Measurements from ENCODE around the gene ZNF367.

ZNF367 gene

DNA sequence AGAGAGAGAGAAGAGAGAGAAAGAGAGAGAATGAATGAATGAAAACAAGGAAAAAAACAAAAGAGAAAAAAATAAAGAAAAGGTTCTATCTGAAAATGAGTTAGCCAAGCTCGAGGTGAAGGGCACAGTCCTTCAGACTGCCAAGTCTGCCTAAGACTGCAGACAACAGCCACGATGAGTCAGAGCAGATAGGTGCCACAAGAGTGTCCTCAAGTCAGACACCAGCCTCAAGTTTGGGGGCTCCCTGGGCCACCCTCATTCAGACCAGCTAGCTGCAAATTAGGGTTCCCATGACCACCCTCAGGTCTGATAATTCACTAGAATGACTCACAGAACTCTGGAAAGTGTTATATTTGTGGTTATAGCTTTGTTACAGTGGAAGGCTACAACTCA is 17.9 kb upstream of the ZNF367 start:
- no peak for DNase-seq

DNA sequence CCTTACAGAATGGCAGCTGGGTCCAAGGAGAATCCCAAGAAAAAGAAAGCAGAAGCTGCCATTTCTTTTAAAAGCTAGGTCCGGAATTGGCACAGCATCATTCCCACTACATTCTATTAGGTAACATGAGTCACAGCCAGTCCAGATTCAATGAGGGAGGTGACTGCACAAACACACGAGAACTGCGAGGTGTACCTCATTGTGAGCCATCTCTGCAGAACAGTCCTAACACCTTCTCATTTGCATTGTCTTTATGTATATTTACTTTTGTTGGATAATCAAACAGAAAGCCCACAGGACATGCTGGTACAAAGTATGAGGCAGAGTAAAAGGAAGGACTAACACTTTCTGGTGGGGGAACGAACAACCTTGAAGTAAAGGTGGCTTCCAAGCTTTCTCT is 17.2 kb upstream of the ZNF367 start:
- no peak for DNase-seq

DNA sequence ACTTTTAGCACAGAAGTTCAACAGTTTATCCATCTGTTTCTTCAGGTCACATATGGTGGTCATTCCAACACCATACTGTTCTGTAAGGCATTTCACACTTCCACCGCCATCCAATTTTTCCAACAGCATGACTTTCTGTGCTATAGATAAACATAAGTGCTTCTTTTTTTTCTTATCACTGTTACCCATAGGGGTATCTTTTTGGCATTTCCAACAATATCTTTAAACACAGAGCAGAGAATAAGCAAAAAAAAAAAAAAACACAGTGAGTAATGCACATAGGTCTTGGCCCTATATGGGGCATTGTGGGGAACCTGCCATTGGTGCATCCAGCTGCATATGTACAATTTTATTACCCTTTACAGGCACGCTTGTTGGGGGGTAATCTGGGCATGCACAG is 12.2 kb upstream of the ZNF367 start:
- DNase-seq = no peak

DNA sequence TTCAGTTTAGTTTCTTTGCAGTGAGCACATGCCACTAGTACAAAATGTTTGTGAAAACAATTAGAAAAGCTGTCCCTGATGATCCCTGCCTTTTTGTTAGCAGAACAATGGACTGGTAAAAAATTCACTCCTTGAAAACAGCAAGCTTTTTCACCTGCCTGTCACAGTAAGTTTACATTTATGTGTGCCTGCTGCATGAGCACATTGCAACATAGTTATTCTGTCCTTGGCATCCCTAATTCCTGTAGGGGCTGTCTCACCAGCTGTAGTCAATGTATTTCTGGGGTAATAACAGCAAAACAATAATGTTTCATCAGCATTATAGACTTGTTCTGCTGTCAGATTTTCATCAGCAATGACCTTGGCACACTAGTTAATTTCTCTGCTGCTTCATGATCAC is 11.6 kb upstream of the ZNF367 start:
- DNase-seq = no peak

DNA sequence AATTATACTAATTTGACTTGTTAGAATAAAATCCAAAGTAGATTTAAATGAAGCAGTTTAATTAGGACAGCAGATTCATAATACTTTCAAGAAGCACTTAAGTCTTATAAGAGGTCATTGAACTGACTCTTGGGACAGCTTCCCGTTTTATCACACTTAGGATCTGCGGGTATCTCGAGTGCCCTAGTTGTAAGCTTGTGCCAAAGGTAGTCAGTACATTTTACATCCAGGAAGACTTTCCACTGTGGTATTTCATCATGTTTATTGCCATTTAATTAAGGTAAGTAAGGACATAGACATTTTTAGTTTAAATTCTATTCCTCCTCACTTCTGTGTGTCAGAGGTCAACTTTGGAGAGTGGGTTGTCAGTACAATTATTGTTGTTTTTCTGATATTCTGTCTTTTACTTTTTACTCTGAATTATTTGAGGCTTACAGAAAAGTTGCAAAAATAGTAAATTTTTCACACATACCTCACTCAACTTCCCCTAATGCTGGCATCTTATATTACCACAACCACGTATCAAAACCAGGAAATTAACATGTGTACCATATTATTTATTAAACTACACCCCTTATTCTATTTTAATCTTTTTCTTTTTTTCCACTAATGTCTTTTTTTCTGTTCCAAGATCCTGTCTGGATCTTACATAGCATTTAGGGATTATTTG is 7.5 kb upstream of the ZNF367 start:
- DNase-seq = no peak

DNA sequence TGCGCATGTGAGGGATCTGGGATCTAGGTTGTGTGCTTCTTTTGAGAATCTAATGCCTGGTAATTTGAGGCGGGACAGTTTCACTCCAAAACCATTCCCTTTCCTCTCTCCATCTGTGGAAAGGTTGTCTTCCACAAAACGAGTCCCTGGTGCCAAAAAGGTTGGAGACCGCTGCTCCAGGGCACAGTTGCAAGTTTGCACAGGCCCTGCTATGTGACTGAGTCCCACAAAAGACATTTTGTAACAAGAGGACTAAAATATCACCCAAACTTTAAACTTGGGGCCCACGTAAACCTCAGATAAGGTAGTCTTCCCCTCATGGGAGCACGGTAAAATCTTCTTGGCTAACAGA is 5.8 kb upstream of the ZNF367 start:
- DNase-seq = no peak

DNA sequence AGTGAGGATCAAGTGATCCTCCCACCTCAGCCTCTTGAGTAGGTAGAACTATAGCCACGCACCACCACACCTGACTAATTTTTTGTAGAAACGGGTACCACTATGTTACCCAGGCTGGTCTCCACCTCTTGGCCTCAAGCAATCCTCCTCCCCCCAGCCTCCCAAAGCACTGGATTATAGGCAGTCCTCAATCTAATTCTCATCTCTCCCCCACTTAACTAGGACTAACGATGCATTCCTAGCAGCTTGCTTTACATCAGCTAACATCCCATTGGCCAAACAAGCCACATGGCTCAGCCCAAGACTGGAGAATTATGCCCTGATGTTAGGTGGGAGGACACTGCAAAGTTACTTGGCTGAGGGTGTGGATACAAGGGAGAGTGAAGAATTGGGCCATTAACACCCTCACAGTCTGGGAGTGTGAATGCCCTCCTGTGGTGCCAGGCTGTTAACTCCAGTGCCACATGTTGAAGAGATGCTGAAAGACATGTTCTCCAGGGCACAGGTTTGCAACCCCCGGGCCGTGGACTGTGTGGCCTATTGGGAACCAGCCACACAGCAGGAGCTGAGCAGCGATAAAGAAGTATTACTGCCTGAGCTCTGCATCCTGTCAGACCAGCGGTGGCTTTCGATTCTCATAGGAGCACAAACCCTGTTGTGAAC is 5.3 kb upstream of the ZNF367 start:
- no peak for DNase-seq

DNA sequence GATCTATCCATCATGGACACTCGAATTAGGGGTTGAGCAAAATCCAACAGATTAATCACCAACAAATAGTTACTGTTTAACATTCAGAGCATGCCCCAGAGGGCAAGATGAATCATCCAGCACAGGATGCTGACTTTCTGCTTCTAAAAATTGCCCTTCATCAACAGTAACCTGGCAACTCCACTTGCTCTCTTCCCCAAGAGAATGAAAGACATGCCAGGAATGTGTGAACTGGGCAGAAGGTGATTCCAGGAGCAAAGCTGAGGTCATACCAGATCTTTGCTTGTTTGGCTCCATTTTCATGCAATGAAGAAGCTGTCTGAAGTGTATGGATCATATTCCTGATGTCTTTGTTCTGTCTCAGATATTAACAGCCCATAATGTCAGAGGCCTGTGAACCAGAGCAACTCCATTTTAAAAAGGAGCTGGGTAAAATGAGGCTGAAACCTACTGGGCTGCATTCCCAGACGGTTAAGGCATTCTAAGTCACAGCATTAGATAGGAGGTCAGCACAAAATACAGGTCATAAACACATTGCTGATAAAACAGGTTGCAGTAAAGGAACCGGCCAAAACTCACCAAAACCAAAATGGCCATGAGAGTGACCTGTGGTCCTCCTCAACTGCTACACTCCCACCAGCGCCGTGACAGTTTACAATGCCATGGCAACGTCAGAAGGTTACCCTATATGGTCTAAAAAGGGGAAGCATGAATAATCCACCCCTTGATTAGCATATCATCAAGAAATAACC is 2.5 kb upstream of the ZNF367 start:
- DNase-seq = peak; percentile 41 to 65

DNA sequence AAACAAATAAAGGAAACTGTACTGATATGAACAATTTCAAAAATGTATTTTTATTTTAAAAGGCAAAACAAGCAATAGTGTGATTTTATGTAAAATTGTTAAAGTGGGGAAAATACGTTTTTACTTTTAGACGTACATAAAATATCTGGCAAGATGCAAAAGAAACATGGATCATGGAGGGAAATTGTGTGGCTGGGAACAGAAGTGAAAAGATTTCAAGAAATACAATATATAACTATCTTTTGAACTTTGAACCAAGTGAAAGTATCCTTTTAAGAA is 1.5 kb upstream of the ZNF367 start:
- no peak for DNase-seq

DNA sequence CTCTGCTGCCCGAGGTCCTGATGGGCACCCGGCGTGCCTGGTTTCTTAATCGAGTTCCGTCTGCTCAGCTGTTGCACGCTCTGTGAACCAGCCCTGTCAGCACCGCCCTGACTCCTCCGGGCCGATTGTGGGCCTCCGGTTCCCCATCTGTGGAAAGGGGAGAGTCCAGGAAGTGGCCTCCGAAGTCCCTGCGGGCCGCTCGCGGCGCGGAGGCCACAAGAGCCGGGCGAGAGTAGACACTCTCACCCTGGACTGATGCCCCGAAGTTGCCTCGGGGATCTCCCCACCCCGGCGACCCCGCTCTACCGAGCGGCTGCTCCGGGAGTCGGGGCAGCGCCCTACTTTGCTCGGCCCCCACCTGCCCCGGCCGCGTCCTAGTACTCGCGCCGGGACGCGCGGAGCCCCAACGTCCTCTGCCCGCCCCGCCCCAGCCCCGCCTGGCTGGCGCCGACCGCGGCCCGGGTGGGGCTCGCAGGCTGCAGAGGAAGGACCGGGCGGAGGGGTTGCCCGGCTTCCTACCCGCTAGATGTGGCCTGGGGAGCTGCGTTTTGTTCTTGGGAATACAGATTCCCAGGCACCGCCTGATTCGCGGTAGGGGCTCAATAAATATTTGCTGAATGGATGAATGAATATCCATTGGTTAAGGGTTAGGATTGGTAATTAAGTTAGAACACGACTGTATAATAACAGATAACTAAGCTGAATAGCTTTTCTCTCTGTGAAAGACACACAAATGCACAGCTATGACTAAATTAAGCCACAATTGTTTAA is 935 bp upstream of the ZNF367 start:
- DNase-seq = peak; percentile 74 to 77

DNA sequence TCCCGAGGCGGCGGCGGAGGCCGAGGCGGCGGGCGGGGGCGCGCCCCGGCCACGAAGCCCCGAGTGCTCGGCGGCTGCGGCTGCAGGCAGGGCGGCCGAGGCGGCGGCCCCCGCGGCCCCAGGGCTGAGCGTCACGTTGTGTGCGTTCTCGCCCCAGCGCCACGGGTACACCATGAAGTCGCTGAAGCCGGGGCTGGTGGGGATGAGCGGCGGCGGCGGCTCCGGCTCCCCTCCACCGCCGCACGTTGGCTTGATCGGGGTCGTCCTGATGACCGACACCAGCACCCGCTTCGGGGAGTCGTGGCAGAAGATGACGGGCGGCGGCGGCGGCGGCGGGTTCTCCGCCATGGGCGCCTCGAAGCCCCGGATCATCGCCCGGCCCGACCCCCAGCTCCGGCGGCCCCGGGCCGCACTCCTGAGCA is 498 bp downstream of the ZNF367 start:
- no peak for DNase-seq

DNA sequence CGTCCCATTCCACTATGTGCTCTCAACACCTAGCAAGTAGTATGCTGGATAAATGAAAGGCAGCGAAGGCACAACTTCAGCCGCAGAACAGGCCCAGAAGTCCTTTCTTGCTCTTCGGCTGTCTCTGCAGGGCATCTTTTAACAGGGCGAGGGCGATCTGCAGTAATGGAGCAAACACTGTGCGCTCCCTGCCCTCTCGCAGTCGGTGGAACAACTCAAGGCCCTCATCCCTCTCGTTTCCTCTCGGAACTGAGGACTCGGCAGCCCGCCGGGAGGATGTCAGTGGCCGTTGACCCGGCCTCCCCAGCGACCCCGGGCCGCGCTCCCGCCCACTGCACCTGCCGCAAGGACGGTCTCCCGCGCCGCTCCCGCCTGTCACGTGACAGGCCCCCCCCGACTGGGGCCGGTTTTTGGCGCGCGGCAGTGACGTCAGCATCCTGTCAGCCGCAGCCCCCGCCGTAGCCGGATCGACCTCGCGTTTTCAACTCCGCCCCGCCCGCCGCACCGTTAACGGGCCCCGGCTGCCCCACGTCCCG is 1.1 kb downstream of the ZNF367 start:
- DNase-seq = peak; percentile 75 to 86

DNA sequence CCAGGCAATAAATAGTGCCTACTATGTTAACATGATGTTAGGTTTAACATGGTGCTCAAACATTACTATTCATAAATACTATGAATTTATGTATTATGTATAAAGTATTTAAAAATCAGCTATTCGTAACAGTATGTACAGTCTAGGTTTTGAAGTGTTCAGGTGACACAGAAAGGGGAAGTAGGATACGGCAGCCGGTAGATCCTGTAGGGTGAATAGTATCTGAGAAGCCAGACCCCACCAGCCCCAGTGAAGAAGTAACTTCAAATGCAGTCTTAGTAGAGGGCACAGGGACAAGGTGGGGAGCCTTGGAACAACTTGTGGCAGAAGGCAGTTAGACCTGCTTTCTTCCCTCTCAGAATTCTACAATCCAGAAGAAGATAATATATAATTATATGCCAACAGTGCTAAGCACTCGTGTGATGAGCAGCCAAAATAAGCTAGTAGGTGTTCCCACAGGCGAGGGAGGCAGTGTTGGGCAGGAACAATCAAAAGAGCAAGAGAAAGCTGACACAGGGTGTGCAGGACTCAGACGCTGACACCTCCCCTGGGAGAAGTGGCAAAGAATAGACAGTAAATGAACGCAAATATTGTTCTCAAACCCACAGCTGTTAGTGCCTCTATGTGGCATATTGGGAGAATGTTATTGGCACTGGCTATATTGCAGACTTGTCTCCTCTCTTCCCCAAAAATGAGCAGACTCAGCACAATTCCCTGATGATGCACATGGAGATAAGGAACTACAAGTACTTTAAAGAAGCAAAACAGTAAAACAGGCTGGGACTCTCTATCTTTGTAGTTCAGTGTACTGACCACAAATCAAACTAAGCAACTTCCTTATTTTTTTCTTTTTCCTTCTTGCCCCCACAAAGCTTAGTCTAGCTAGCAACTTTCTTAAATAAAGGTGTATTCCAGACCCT is 4.6 kb downstream of the ZNF367 start:
- peak; percentile 54 to 56 for DNase-seq

DNA sequence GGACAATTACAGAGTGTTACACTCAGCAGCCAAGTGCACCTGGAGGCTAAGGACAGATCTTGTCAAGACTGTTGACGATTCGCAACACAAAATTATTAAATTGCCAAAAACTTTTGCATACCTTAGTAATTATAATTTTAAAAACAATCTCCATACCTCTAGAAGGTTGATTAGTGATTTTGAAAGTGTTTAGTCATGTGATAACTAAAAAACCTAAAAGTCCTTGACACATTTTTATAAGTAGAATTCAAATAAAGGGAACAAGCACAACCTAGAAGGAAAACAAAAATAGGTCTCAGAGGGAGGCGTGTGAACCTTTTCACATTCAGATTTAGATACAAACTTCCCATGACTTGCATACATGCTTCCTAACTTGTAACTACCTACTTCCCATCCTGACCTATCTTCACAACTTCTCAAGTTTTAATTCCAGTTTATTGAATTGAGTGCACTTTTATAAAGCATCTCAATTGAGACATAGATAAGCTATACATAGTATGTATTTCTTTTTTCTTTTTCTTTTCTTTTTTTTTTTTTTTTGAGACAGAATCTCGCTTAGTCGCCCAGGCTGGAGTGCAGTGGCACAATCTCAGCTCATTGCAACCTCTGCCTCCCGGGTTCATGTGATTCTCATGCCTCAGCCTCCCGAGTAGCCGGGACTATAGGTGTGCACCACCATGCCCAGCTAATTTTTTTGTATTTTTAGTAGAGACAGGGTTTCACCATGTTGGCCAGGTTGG is 5.8 kb downstream of the ZNF367 start:
- DNase-seq = no peak

DNA sequence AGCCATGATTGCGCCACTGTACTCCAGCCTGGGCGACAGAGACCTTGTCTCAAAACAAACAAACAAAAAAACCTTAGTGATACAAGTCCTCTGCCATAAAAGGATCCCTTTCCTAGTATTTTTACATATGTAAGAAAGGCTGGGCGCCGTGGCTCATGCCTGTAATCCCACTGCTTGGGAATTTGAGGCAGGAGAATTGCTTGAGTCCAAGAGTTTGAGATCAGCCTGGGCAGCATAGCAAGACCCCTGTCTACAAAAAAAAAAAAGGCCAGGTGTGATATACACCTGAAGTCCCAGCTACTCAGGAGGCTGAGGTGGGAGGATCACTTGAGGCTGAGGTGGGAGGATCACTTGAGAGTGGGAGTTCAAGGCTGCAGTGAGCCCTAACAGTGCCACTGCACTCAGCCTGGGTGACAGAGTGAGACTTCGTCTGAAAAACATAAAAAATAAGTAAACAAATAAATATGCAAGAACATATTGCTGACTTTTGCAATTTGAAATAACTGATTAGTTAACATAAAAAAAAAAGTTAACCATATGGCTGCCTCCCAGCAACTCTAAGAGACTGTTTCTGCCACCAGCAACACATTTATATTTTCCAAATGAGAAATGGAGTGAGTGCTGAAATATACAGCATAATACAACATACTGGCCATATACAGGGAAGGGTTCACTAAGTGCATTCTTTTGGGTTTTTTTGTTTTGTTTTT is 6.9 kb downstream of the ZNF367 start:
- DNase-seq = no peak

DNA sequence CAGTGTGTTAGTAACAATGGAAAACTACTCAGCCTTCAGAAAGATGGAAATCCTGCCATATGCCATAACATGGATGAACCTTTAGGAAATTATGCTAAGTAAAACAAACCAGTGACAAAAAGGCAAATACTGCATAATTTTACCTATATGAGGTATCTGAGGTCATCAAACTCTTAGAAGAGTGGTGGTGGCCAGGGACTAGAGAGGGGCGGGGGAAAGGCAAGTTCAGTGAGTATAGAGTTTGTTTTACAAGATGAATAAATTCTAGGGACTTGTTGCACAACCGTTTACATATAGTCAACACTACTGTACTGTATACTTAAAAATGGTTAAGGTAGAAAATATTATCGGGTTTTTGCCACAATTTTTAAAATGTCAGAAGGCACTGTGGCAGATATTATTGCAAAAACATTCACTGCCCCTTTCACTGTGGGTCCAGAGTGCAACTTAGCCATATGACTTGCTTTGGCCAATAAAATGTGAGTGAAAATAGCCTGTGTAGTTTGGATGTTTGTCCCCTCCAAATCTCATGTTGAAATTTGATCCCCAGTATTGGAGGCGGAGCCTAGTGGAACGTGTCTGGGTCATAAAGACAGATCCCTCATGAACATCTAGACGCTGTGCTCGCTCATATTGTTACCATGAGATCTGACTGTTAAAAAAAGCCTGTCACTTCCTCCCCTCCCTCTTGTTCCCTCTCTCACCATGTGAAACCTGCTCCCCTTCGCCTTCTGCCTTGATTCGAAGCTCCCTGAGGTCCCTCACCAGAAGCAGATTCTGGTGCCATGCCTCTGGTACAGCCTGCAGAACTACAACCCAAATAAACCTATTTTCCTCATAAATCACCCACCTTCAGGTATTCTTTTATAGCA is 9.5 kb downstream of the ZNF367 start:
- DNase-seq = no peak

DNA sequence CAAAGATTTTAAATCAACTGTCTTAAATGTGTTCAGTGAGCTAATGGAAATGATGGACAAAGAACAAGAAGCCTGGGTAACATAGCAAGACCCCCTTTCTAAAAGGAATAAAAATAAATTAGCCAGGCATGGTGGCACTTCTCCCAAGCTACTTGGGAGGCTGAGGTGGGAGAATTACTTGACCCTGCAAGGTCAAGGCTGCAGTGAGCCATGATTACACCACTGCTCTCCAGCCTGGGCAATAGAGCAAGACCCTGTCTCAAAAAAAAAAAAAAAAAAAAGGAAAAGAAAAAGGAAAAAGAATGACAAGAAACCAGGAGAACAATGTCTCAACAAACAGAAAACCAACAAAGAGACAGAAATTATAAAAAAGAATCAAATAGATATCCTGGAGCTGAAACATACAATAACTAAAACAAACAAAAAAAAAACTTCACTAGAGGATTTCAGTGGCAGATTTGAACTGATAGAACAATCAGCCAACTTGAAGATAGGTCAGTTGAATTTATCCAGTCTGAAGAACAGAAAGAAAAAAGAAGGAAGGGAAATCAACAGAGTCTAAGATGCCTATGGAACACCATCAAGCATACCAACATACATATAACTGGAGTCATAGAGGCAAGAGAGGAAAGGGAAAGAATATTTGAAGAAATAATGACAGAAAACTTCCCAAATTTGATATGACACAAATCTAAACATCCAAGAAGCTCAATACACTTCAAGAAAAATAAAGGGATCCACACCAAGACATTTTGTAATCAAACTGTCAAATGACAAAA is 17.8 kb downstream of the ZNF367 start:
- DNase-seq = no peak

DNA sequence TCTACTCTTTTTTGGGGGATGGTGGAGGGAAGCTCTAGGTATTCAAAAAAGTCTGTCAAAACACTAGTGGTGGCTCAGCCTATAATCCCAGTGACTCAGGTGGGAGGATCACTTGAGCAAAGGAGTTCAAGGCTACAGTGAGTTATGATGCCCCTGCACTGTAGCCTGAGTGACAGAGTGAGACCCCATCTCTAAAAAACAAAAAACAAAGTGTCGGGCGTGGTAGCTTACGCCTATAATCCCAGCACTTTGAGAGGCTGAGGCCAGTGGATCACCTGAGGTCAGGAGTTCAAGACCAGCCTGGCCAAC is 18.9 kb downstream of the ZNF367 start:
- DNase-seq = no peak
